GM12873 (cell line): Measurements from ENCODE around the gene IFI27L1.

ENCODE experiments used
- CTCF ChIP-seq: IDR thresholded peaks from 2 replicates; pipeline ENCODE4 v1.5.1; 2012; ENCODE audit warnings: low read depth, mild to moderate bottlenecking, moderate library complexity, low read length, control low read depth; ENCODE audit not compliant: insufficient read depth; ENCODE audit errors: missing control alignments

Gene IFI27L1

GRCh38 chr14:94112513-94113063 lies 31.5 kb downstream of the IFI27L1 start:
- no peak for TF ChIP-seq CTCF

GRCh38 chr14:94113073-94113472 lies 32.0 kb downstream of the IFI27L1 start:
- TF ChIP-seq CTCF = no peak

DNA sequence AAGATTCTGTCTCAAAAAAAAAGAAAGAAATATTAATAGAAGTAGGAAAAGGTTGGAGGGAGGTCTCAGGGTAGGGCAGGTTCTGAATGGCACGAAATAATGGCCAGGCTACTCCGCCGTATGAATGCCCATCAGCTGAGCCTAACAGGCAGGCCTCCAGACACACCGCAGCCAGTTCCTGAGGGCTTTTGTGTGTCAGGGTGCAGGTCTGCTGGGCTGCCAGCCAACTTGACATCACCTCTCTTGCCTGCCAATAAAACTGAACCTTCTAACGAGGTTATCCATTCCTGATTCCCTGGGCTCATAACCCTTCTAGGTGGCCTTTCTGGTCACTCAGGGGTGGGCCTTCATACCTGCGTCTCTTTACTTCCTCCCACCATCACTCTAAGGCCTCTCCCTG lies 32.4 kb downstream of the IFI27L1 start:
- TF ChIP-seq CTCF = no peak

DNA sequence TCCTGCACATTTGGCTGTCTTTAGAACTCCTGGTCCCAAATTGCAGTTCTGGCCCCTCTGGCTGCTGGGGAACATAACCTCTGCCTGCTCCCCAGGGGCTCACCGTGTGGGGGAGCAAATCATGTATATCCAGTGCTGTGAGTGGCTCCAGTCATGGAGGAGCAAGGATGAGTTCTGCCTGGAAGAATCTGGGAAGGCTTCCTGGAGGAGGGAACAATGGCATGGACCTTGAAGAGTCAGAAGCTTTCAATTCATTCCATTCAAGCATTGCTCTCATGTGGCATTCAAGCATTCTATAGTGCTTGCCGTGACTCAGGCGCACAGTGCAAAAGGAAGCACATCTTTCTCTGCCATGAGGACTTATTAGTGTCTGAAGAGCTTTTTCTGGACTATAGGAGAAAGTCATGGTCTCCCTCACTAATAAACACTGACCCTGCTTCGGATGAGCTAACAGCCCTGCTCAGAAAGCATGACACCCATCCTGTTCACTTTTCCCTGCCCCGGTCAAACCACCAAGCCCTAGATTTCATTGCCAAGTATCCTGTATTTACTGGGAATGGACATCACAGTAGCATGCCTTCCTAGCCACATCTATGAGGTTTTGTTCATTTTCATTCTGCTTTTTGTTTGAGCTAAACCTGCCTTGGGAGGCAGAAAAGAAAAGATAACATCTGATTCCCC lies 32.9 kb downstream of the IFI27L1 start:
- TF ChIP-seq CTCF = no peak

GRCh38 chr14:94114589-94115057 lies 33.5 kb downstream of the IFI27L1 start:
- no peak for TF ChIP-seq CTCF

- TF ChIP-seq CTCF = no peak
Observed at GRCh38 chr14:94115058-94115591, 34.0 kb downstream of the IFI27L1 start.

DNA sequence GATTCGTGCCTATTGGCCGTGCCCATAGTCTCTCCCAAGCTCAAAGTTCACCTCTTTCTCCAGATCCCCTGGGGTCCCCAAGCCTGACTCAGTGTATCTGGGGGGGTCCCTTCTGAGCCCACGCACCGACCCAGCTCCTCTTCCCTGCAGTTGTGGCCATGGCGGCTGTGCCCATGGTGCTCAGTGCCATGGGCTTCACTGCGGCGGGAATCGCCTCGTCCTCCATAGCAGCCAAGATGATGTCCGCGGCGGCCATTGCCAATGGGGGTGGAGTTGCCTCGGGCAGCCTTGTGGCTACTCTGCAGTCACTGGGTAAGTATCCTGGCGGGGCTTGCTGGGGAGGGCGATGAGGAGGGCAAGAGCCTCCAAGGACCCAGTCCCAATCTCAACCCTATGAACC lies 34.5 kb downstream of the IFI27L1 start:
- no peak for TF ChIP-seq CTCF
